ENCODE measurements around the gene BTBD9. TPM values are rescaled to one million over a fixed set of nuclear protein-coding genes. Genes with fewer than 3 reads are reported as not detected.
A peak's percentile ranks its signal among the peaks of the same experiment; 100 is the strongest.

BTBD9 gene
- total and polyA plus RNA-seq, 2 donors (not counting 3 experiments of a cell fraction or from before 2014, with no cell fraction given) = 4.9 to 15.0 TPM

DNA sequence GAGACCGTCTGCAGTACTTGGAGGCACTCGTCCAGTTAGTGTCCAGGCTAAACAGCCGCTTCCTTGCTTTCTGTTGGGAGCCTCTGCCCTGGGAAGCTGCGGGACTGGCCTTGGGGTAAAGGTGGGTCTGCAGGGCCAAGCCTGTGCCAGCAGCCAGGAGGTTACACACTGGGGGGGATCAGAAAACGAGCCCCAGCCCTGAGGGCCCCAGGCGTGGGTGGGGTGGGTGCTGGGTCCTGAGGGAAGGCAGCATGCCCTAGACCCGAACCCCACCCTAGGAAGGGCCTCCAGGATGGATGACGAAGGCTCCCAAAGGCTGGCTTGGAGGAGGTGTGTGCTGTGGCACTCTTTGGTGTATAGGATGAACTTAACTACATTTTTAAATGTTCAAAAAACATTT lies 485.0 kb downstream of the BTBD9 start:
- CTCF ChIA-PET = interaction anchor here (0.8 to 2.0 kb wide), 3 partner anchors 9 to 339 kb away, joined by 3 to 4 read pairs (median 4); no protein-coding TSS in a partner anchor
- intact Hi-C loops (cut with micrococcal nuclease) (loop anchor here (2.0 to 10.0 kb wide), 3 partner anchors 38 to 450 kb away; no protein-coding TSS in a partner anchor), dilution Hi-C loops (cut with MboI; ENCODE audit: extremely low pct_ligation_motif_present, low sequenced_read_pairs) (no loop called here)
- Histone ChIP-seq H3K9me3 (replicated peaks; ENCODE audit: control insufficient read depth, insufficient read depth, low read length) (no peaks in the 10 kb centered on the region), H2AFZ (ENCODE audit: low read depth, low read length) (no peak overlapping the region), H4K20me1 (replicated peaks; ENCODE audit: control insufficient read depth, extremely low read depth, insufficient read depth, low read length) (no peaks in the 10 kb centered on the region), H3K9me1 (replicated peaks; ENCODE audit: control insufficient read depth, extremely low read depth, insufficient read depth, low read length) (no peaks in the 10 kb centered on the region), H3K27me3 (ENCODE audit: control insufficient read depth in 2 of 2, insufficient read depth in 2 of 2, low read length in 2 of 2) (no peaks in the 10 kb centered on the region), H3K27ac (ENCODE audit: insufficient read depth, low read depth, low read length) (peak overlapping the region; percentile 100), H3K79me2 (ENCODE audit: control insufficient read depth, insufficient read depth, low read length) (no peaks in the 10 kb centered on the region), H3K36me3 (ENCODE audit: control insufficient read depth in 2 of 2, extremely low read depth in 1 of 2, insufficient read depth in 2 of 2, low read length in 2 of 2) (peaks cover 0 to 2% of the 10 kb centered on the region in 2 experiments), H3K4me2 (ENCODE audit: insufficient read depth, low read length) (peak overlapping the region; percentile 49), H3K9ac (replicated peaks; ENCODE audit: extremely low read depth, insufficient read depth, low read length) (peak overlapping the region; percentile 82), H3K4me3 (replicated peaks in 1 of 3; ENCODE audit: insufficient read depth in 1 of 3, low read depth in 1 of 3, low read length in 3 of 3) (no peak overlapping the region), H3K4me1 (ENCODE audit: control insufficient read depth, extremely low read depth, insufficient read depth, low read length) (peaks cover 21% of the 10 kb centered on the region)
- DNase-seq (ENCODE audit: low read depth, low spot score) = peak; percentile 8
- TF ChIP-seq MYC (IDR thresholded peaks at IDR 0.05; ENCODE audit: low read depth, low read length) = no peak
- no peak for TF ChIP-seq JUN (IDR thresholded peaks at IDR 0.05; ENCODE audit: borderline replicate concordance, insufficient read depth, insufficient read length, low read depth)
- no peak for TF ChIP-seq EZH2 (IDR thresholded peaks at IDR 0.05; ENCODE audit: borderline replicate concordance, low read depth, low read length, severe bottlenecking)
- TF ChIP-seq, protein P1, sequence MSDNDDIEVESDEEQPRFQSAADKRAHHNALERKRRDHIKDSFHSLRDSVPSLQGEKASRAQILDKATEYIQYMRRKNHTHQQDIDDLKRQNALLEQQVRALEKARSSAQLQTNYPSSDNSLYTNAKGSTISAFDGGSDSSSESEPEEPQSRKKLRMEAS (IDR thresholded peaks at IDR 0.05; ENCODE audit: insufficient read depth, insufficient read length) = no peak
- TF ChIP-seq POLR2AphosphoS5 (IDR thresholded peaks at IDR 0.05; ENCODE audit: insufficient read depth, low read depth, low read length) = no peak
- TF ChIP-seq, protein P2, sequence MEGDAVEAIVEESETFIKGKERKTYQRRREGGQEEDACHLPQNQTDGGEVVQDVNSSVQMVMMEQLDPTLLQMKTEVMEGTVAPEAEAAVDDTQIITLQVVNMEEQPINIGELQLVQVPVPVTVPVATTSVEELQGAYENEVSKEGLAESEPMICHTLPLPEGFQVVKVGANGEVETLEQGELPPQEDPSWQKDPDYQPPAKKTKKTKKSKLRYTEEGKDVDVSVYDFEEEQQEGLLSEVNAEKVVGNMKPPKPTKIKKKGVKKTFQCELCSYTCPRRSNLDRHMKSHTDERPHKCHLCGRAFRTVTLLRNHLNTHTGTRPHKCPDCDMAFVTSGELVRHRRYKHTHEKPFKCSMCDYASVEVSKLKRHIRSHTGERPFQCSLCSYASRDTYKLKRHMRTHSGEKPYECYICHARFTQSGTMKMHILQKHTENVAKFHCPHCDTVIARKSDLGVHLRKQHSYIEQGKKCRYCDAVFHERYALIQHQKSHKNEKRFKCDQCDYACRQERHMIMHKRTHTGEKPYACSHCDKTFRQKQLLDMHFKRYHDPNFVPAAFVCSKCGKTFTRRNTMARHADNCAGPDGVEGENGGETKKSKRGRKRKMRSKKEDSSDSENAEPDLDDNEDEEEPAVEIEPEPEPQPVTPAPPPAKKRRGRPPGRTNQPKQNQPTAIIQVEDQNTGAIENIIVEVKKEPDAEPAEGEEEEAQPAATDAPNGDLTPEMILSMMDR (IDR thresholded peaks at IDR 0.05; ENCODE audit: extremely low read depth in 1 of 2, insufficient read depth in 1 of 2, low read depth in 1 of 2, low read length in 2 of 2) = no peak
- FAIRE-seq = no peak
- POLR2A ChIA-PET = interaction anchor here (0.6 kb wide), 1 partner anchor 105 kb away, joined by 3 read pairs; no protein-coding TSS in a partner anchor
- BruUV-seq (replicated peaks) = TSS peak; percentile 48

Measured in endothelial cell of umbilical vein (primary cell).